Stomach (tissue), 4 donors: ENCODE measurements around the gene NR2C1.

Source experiments
- CTCF ChIP-seq, 7 experiments: fragments of 450-650 bp in 4 of 7; fragments of 200-600 bp in 3 of 7; sonication (generic) in 3 of 7; IDR thresholded peaks; one replicate each; pipeline ENCODE4 v1.5.1; 2016 to 2019; ENCODE audit warnings: antibody characterized with exemption in 7 of 7, control low read depth in 2 of 7, mild to moderate bottlenecking in 1 of 7
- POLR2A ChIP-seq, 4 donors: fragments of 450-650 bp; IDR thresholded peaks; one replicate each; pipeline ENCODE4 v1.6.1; 2016; ENCODE audit warnings: antibody characterized with exemption in 4 of 4, control low read depth in 2 of 4, mild to moderate bottlenecking in 1 of 4, moderate library complexity in 1 of 4

- no peak for TF ChIP-seq CTCF (IDR thresholded peaks at IDR 0.05)
- no peak for TF ChIP-seq POLR2A (IDR thresholded peaks at IDR 0.05)
These were observed 92.8 kb downstream of the NR2C1 start for GRCh38 chr12:94980577-94980976.
